Transverse colon (tissue), 3 donors: ENCODE results near the gene TMEM222.

Source experiments
- CTCF ChIP-seq, 5 experiments: fragments of 200-600 bp in 3 of 5; fragments of 450-650 bp in 2 of 5; sonication (generic) in 3 of 5; IDR thresholded peaks; 1 replicate in 2 of 5; 2 replicates in 3 of 5; pipeline ENCODE4 v1.5.1; 2016 to 2017; ENCODE audit warnings: antibody characterized with exemption in 5 of 5, inconsistent platforms in 3 of 5, mild to moderate bottlenecking in 2 of 5, moderate library complexity in 1 of 5
- POLR2A ChIP-seq: fragments of 450-650 bp; IDR thresholded peaks from one replicate; pipeline ENCODE4 v1.6.1; 2016; ENCODE audit warnings: antibody characterized with exemption, mild to moderate bottlenecking, moderate library complexity

- TF ChIP-seq POLR2A = no peak
- TF ChIP-seq CTCF (IDR thresholded peaks at IDR 0.05) = no peak
Observed at GRCh38 chr1:27303509-27303908, 18.5 kb upstream of the TMEM222 start.
